Forelimb muscle (tissue), 1 donor: ENCODE data around the gene NDST4. TPM values are rescaled to one million over a fixed set of nuclear protein-coding genes. Genes with fewer than 3 reads are reported as not detected.

Experiments used
- DNase-seq: peaks from one replicate; pipeline ENCODE4 v3.0.0-alpha.2; 2013; ENCODE audit warnings: low read depth
- polyA plus RNA-seq: library from polyadenylated mRNA; unstranded; fragments of 120-200 nt; gene quantifications from one replicate; pipeline ENCODE4 v1.2.1, GENCODE V29; 2013; ENCODE audit not compliant: insufficient read length

Gene NDST4
- polyA plus RNA-seq, 1 donor = 1.0 TPM

GRCh38 chr4:114791976-114792375 is 321.4 kb downstream of the NDST4 start:
- DNase-seq = no peak

- DNase-seq = no peak
Measured at GRCh38 chr4:114785570-114785969, 327.9 kb downstream of the NDST4 start.

GRCh38 chr4:114783215-114783595 is 330.2 kb downstream of the NDST4 start:
- no peak for DNase-seq

- DNase-seq = no peak
Measured at GRCh38 chr4:114782415-114783214, 330.8 kb downstream of the NDST4 start.

GRCh38 chr4:114780205-114780604 is 333.2 kb downstream of the NDST4 start:
- peak; percentile 4 for DNase-seq
